Stimulated activated CD4-positive, alpha-beta T cell treated with anti-CD3 and anti-CD28 coated beads, Interleukin-2, amount 100 ng/mL, for 4 hours (primary cell): Measurements from ENCODE around the gene VWDE.

ENCODE experiments used
- DNase-seq: peaks from one replicate; pipeline ENCODE4 v3.0.0-alpha.2; 2020; ENCODE audit warnings: low read depth

VWDE gene

DNA sequence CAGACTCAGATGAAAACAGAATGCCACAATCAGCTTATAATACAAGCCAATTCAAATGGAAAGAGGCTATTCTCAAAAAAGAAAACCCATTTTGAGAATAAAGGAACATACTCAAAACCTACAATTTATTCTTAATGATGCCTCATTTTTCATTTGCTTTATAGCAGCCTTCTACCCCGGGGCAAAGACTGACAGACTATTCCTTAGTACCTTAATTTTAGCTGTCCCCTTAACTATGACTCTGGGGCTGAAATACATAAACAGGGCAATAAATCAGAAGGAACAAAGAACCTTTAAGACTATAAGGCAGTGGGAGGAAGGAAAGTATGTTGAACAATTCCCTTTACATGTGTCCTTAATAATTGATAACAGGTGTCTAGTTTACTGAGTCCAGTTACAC lies 115.8 kb downstream of the VWDE start:
- DNase-seq: no peak

DNA sequence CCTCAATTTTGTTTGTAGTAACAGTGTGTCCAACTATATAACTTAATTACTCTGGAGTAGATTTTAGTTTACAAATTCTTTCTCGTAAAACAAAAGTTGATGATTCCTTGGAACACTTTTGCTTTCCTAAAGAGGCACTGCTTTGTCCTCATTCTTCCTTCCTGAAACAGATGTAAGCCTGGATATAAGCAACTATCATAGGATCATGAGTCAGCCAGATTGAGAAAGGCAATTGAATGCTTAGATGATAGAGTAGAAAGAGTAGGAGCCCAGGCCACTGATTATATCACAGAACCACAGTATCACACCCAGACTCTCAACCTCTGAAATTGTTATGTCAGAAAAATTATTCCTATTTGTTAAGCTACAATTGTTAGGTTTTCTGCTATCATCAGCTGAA lies 122.6 kb downstream of the VWDE start:
- DNase-seq: no peak
